HG03060 (cell line): ENCODE data around the gene TMCC3.

Experiments used
- ATAC-seq: cut with Tn5 transposase; IDR thresholded peaks from one replicate; pipeline ENCODE4 v1.9.1; 2021; ENCODE audit warnings: low read depth, moderate number of reproducible peaks; ENCODE audit not compliant: unreplicated experiment

TMCC3 gene

DNA sequence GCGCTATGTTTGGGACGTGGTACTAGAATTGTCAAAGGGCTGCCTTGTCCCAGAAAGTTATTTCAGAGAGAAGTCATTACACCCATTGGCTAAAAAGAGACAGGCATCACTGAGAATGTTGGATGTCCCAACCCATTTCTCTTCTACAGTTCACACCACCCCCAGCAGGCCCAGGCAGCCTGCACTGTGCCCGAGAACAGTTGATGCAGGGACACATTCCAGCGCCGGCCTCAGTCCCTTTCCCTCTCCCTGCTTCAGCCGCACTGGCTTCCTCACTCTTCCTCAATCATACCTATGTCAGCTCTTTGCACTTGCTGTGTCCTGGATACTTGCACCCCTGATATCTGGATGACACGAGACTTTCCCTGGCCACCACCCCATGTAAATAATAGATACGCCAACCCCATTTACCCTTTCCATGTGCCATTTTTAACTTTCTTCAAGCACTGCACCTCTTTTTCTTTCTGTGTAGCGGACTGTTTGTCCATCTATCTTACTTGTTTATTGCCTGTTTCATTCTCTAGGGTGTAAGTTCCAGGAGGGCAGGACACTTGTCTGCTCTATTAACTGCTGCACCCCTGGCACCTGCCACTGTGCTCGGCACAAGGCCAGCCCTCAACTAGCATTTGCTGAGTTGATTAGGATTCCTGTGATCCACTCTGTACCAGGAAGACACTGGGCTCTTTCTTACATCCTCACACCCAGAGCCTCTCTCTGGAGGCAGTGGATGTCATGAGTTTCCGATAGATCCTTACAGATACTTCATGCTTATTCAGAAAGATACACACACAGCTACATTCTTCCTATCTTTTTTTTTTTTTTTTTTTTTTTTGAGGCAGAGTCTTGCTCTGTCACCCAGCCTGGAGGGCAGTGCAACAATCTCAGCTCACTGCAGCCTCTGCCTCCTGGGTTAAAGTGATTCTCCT is 114.1 kb downstream of the TMCC3 start:
- no peak for ATAC-seq

GRCh38 chr12:94535510-94535921 is 114.8 kb downstream of the TMCC3 start:
- no peak for ATAC-seq

DNA sequence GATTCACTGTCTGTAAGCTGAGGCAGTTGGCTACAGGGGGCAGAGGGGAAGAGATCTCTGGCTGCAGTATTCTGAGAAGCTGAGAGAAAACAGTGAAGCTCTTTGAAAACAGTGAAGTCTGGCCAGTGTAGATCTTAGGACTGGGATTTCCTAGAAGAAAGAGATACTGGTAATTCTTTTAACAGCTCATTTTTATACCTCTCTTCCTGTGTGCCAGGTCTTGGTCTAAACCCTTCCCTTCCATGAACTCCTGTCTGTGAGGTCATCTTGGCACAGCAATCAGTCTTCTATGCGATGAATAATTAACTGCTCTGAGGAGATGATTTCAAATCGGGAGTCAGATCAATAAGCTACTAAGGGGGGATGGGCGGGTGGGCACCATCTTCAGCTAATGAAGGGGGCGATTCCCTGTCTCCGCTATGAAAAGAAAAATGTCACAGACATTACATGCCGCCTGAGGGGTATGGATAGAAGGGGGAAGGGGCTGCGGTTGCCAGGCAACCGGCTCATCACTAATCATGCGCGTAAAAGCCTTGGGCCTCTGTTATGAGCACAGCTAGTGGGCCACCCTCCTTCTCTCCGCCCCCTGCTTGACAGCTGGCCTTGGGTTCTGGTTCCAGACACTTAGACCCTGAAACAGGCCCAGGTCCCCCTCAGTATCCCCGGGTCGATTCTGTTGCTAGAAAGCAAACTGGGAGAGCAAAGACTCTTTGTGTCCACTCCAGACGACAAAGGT is 115.4 kb downstream of the TMCC3 start:
- ATAC-seq, result no peak

DNA sequence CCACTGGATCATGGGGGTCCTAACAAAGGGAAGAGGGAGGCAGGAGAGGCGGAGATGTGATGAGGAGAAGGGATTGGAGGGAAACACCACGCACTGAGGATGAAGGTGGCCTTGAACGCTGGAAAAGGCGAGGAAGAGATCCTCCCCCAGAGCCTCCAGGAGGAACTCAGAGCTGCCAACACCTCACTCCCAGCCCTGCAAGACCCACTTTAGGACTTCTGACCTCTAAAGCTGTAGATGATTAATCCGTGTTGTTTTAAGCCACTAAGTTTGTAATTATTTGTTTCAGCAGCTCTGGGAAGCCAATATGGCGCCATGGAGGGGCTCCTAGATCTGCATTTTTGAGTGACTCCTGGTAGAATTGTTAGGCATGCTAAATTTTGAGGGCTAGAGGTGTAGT is 116.1 kb downstream of the TMCC3 start:
- no peak for ATAC-seq

DNA sequence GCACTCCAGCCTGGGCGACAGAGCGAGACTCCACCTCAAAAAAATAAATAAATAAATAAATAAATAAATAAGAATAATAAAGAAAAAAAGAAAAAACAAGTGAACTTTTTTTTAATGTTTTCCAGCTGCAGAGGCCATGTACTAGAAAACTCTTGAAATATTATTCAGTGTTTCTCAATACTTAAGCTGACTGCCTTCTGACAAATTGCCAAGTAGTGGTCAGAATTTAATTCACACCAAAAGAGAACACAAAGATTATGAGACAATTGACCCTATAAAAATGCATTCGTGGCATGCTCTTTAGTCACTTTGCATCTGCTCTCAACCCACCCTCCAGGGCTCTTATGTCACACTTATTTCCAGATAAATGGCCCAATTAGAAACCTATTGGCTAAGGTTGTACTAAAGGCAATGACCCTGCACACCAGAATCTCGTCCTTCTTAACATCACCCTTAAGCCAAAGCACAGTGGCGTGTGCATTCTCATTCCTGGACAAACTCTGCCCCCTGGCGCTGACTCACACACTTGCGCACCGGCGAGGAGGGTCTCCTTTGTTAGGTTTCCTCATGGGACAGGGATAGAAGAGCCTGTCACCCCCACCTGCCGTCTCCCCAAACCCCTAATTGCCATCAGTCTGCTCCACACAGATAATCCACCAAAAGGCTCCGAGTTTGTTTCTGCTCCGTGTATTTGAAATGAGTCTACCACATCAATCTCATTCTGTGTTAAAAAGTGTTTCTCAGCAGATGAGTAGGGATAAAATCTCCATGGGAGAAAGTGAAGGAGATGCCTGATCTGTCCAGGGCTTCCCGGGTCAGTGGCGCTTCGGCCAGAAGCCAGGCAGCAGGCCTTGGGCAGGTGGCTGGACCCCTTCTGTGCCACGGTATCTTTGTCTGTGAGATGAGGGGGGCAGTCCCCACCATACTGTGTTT is 117.6 kb downstream of the TMCC3 start:
- ATAC-seq, result no peak

DNA sequence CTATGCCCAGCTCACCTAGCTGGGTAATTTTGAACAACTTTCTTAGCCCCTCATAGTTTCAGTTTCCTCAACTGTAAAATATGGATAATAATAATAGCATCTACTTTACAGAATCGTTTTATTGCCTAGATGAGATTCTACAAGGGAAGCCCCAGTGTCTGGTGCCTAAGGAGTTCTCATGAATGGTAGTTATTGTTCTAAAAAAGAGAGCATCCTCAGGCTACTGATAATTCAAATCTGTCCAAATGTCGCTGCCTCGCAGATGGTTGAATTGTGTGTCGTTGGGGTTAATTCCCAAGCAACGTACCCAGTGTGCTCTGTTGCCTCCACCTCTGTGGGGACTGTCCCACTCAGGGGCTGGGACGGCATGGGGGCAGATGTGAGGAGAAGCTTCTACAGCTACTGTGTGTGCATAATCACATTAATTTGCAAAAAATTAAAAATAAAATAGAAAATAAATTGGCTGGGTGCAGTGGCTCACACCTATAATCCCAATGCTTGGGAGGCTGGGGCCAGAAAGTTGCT is 119.1 kb downstream of the TMCC3 start:
- ATAC-seq, result no peak

DNA sequence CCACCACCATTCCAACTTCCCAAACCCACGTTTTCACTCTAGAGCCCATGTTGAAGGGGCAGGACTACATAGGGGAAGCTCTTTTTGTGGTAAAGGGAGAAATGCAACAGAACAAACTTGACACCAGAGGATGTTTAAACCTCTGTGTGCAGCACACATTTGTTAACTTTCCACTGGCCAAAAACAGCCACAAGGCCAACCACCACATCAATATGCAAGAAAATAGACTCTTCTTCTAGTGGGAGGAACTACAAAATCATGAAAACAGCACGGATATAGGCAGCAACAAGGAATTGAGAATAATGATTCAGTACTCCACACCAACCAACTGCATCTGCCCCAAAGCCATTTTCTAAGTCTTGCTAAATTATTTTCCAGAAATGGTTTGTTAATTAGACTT is 124.4 kb downstream of the TMCC3 start:
- ATAC-seq, result no peak
